SU-DHL-6 (cell line): ENCODE data around the gene TIGD1.

Experiments
- CTCF ChIP-seq: fragments of 200-600 bp; sonication (generic); IDR thresholded peaks from one replicate; pipeline ENCODE4 v1.5.1; 2017; ENCODE audit warnings: antibody characterized with exemption, mild to moderate bottlenecking, low read length, moderate library complexity; ENCODE audit not compliant: insufficient read depth, poor library complexity, severe bottlenecking
- EZH2phosphoT487 ChIP-seq: fragments of 200-600 bp; sonication (generic), shearing (Covaris generic); conservative IDR thresholded peaks from 2 replicates; pipeline ENCODE4 v1.6.1; 2018; ENCODE audit warnings: mild to moderate bottlenecking, antibody characterized with exemption, low read length, moderate library complexity, mixed read lengths

- TF ChIP-seq EZH2phosphoT487: no peak
- TF ChIP-seq CTCF: no peak
These were observed 37.2 kb upstream of the TIGD1 start for GRCh38 chr2:232587512-232587911.
